GM20431 (cell line): ENCODE measurements around the gene SMAD6.

Experiments
- in situ Hi-C: fragments of 300-500 bp; cut with MseI, MboI; formaldehyde crosslinking; loops from one replicate; pipeline ENCODE4 v1.15.0; 2020; ENCODE audit warnings: low sequenced_read_pairs; ENCODE audit not compliant: unreplicated experiment

The SMAD6 gene

DNA sequence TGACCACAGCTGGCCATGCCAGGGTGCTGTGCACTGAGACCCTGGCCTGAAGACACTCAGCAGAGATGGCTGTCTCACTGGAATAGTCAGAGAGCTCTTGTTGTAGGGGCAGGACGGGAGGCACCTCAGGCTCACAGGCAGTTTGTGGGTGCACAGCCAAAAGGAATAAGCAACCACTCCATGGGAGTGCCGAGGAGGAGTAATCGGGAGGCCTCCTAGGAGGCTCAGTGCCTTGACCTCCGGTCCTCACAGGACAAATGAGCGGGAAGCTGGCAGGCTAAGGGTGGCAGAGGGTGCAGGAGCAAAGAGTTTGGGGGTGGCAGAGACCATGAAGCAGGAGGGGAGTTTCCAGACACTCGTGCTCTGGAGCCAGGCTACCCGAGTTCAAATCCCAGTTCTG lies 81.7 kb downstream of the SMAD6 start:
- in situ Hi-C loops = no loop called here

GRCh38 chr15:66784174-66784573 lies 82.1 kb downstream of the SMAD6 start:
- in situ Hi-C loops = no loop called here

GRCh38 chr15:66785637-66786036 lies 83.6 kb downstream of the SMAD6 start:
- in situ Hi-C loops = no loop called here

- in situ Hi-C loops = no loop called here
These were observed 84.2 kb downstream of the SMAD6 start for GRCh38 chr15:66786222-66786621.

GRCh38 chr15:66786708-66787488 lies 84.9 kb downstream of the SMAD6 start:
- in situ Hi-C loops = no loop called here

DNA sequence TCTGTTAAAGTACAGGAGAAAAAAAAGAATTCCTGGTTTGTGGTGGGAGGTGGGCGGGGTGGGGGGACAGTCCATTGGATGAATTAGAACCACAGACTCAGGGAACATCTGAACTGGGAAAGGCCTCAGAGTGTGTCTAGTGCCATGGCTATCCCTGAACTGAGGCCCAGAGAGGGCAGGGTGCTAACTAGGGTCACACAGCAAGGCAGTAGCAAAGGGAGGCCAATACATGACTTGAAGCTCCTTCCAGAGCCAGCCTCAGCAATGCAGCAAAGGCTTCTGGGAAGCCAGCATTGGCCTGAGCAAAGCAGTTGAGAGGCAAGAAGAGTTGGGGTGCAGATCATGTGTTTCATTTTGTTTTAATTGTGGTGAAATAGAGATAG lies 85.4 kb downstream of the SMAD6 start:
- in situ Hi-C loops = no loop called here

DNA sequence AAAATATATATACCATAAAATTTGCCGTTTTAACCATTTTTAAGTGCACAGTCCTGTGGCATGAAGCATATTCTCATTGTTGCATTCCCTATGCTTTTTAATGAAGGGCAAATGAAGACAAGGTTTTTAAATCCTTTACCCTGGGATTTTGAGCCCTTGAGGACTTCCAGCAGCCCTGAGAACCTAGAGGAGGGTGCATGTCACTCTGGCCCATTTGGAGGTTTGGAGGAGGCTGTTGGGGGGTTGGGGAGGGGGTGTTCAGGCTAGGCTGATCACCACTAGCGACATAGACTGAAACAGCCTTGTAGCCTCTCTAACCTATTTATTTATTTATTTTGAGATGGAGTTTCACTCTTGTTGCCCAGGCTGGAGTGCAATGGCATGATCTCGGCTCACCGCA lies 86.0 kb downstream of the SMAD6 start:
- in situ Hi-C loops = no loop called here

DNA sequence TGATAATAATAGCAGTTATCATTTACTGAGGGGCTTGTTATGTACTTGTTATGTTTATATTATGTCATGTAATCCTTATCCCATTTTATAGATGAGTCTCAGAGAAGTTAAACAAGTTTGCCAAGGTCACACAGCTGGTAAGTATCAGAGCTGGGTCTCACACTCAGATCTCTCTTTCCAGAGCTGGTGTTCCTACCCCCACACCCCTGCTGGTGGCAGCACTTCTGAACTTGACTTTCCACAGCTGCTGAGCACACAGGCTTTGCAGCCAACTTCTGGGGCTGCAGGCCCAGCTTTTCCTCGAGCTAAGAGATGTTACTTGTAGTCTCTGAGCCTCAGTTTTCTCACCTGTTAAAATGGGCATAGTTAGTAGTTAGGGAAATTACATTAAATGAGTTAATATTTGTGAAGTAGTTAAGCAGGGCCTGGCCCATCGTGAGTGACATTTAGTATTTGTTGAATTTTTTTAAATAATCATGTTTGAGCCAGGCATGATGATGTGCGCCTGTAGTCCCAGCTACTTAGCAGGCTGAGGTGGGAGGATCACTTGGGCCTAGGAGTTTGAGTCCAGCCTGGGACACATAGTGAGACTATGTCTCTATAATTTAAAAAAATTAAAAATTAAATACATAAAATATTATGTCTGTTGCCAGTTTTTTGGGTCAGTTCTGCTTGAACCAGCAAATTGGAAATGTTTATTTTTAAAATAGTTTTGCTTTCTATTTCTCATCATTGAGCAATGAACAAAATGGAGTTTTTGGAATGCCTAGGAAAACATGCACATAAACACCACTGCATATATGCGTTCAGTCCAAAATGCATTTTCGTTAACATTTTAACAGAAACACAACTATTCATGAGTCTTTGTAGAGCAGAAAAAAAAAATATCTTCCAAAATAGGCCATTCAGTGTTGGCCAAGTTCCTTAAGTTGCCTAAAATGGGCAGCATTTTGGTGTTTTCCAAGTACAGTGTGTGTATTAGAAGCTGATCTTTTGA lies 87.3 kb downstream of the SMAD6 start:
- in situ Hi-C loops = no loop called here

DNA sequence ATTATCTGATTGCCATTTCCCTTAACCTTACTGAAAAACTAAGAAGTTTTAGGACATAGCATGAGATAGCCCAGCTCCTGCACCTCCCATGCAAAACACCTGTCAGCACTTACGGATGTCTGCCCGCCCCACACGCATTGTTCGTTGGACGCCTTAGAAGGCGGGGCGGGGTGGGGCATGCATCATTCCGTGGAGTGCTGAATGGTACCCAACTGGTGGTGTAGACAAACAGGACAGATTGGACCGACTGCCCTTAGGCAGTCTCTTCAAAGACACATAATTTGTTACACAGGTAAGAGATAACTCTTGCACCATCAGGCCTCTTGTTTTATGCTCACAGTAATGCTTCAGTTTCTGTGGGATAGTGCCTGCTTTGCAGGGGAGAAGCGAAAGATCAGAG lies 93.8 kb downstream of the SMAD6 start:
- in situ Hi-C loops = no loop called here

GRCh38 chr15:66796343-66796742 lies 94.3 kb downstream of the SMAD6 start:
- in situ Hi-C loops = no loop called here

- in situ Hi-C loops = no loop called here
These were observed 95.9 kb downstream of the SMAD6 start for GRCh38 chr15:66797921-66798320.

DNA sequence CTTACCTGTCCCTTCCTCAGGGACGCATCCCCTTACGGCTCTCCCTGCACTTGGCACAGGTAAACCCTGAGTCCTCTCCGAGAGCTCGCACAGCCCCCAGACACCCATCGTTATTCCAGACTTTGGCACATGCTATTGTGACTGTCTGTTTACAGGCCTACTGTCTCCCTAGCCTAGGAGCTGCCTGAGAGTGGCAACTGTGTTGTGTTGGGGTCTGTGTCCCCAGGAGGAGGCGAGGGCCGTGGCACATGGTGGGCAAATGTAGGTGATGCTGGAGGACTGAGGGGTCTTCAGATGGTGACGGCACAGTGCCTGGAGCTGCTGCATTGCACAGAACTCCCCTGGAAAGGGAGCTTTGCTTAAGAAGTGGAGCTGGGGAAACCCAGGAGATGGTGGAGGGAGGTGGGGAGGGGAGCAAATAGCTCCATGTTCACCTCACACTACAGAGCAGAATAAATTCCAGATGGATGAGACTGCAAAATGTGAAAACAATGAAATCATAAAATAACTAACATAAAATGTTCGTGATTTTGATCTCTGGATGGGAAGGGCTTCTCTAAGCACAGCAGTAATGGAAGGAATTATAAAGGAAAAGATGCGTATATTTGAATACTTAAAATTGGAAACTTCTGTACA lies 96.5 kb downstream of the SMAD6 start:
- in situ Hi-C loops = no loop called here

DNA sequence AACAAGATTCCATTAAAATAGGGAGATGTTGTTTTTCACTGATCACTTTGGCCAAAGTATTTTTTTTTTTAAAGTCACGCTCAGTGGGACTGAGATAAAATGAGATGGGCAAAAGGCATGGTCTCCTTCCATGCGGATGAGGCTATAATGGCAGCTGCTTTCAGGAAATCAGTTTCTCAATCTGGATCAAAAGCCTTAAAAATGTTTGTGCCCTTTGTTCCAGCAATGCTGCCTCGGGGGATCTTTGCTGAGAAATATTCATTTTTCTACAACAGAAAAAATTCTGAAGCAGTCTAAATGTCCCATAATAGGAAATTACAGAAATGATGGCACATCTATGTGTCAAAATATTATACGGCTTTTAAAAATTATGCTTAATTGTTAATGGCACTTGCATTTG lies 97.2 kb downstream of the SMAD6 start:
- in situ Hi-C loops = no loop called here

DNA sequence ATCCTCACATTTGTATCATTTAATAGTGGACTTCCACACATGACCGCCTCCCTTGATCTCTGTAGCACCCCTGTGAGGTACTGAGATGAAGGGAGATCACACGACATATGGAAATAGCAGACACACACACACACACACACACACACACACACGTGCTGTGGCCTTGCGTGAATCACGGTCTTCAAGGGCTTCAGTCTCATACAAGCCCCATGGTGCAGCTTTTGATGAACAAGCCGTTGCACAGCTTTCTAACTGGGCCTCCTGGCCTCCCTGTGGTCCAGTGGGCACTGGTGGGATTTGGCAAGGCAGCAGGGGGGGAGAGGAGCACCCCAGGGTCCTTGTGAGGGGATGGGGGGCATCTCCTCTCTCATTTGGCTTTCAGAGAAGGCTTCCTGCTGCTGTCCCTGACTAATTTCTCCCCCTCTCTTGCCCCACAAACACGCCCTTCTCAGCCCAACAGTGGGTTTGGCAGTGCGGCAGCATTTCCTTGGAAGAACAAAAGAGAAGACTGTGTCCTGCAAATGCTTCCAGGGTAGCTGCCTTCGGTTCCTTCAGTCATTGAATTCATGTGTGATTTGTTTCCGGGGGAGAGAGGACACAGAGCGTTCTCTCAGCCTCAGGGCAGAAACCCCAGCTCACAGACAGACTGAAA lies 98.7 kb downstream of the SMAD6 start:
- in situ Hi-C loops = no loop called here

- in situ Hi-C loops = no loop called here
These were observed 99.2 kb downstream of the SMAD6 start for GRCh38 chr15:66801266-66801665.

GRCh38 chr15:66802025-66803001 lies 100.3 kb downstream of the SMAD6 start:
- in situ Hi-C loops = no loop called here

GRCh38 chr15:66803182-66803729 lies 101.2 kb downstream of the SMAD6 start:
- in situ Hi-C loops = no loop called here

- in situ Hi-C loops = no loop called here
These were observed 101.7 kb downstream of the SMAD6 start for GRCh38 chr15:66803749-66804148.
